ENCODE data around the gene GGCX. TPM values are rescaled to one million over a fixed set of nuclear protein-coding genes. Genes with fewer than 3 reads are reported as not detected.

GGCX gene
- total RNA-seq, 4 donors from 2014 or later = 18.3 to 33.1 (median 28.2) TPM

GRCh38 chr2:85589982-85590791 lies 28.9 kb upstream of the GGCX start:
- in situ Hi-C loops (cut with MboI; ENCODE audit: low sequenced_read_pairs in 4 of 4) (no loop called here), intact Hi-C loops (cut with DNase I; ENCODE audit: low total_unique reads) (no loop called here)
- no peaks in the 10 kb centered on the region for H3K9me3 ChIP-seq
- H3K27me3 ChIP-seq = no peaks in the 10 kb centered on the region
- no peak for DNase-seq
- H3K4me3 ChIP-seq = no peak overlapping the region
- H3K4me1 ChIP-seq = peaks cover 84% of the 10 kb centered on the region in 2 donors
- H3K36me3 ChIP-seq = peaks cover 0 to 7% of the 10 kb centered on the region in 2 donors
- no peak for TF ChIP-seq POLR2A (IDR thresholded peaks at IDR 0.05)
- no peak for TF ChIP-seq CTCF (IDR thresholded peaks at IDR 0.05 in 4 of 5, conservative IDR thresholded peaks at IDR 0.05 in 1 of 5)
- peak overlapping the region; percentile 88 to 98 (median 90) for H3K27ac ChIP-seq
- no peak for ATAC-seq

- TF ChIP-seq POLR2A (IDR thresholded peaks at IDR 0.05) = no peak
- TF ChIP-seq CTCF (IDR thresholded peaks at IDR 0.05 in 4 of 5, conservative IDR thresholded peaks at IDR 0.05 in 1 of 5) = no peak
- H3K27ac ChIP-seq = peak overlapping the region; percentile 88 to 98 (median 90)
- peak in 1 of 2 donors; percentile 52 for DNase-seq
- in situ Hi-C loops (cut with MboI; ENCODE audit: low sequenced_read_pairs in 4 of 4) (no loop called here), intact Hi-C loops (cut with DNase I; ENCODE audit: low total_unique reads) (no loop called here)
- H3K9me3 ChIP-seq = no peaks in the 10 kb centered on the region
- H3K4me3 ChIP-seq = no peak overlapping the region
- H3K27me3 ChIP-seq = no peaks in the 10 kb centered on the region
- peaks cover 78 to 80% of the 10 kb centered on the region in 2 donors for H3K4me1 ChIP-seq
- peak in 1 of 2 donors; percentile 8 for ATAC-seq
- peaks cover 0 to 7% of the 10 kb centered on the region in 2 donors for H3K36me3 ChIP-seq
Measured at GRCh38 chr2:85589181-85589580, 27.9 kb upstream of the GGCX start.

DNA sequence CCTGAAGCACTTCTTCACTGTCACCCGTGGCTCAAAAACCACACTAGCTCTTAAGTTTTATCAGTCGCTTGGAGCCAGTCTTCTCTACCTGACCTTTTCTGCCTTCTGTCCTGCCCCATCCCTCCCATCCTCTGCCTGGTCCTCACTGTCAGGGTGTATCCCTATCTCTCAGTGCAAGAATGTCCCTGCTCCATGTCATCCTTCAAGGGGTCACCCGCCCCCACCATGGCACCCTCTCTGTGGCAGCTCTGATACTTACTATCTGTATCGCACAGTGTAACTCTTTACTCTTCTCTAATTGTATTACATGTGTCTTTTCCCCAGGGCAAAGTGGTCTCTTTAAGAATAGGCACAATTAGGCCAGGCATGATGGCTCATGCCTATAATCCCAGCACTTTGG lies 27.4 kb upstream of the GGCX start:
- Histone ChIP-seq H3K27ac (peak overlapping the region; percentile 88 to 98 (median 90)), H3K4me3 (no peak overlapping the region), H3K4me1 (peaks cover 80% of the 10 kb centered on the region in 2 donors), H3K9me3 (no peaks in the 10 kb centered on the region), H3K36me3 (peaks cover 0 to 7% of the 10 kb centered on the region in 2 donors), H3K27me3 (no peaks in the 10 kb centered on the region)
- intact Hi-C loops (cut with DNase I; ENCODE audit: low total_unique reads) (no loop called here), in situ Hi-C loops (cut with MboI; ENCODE audit: low sequenced_read_pairs in 4 of 4) (no loop called here)
- DNase-seq = no peak
- TF ChIP-seq CTCF (IDR thresholded peaks at IDR 0.05 in 4 of 5, conservative IDR thresholded peaks at IDR 0.05 in 1 of 5) (no peak), POLR2A (IDR thresholded peaks at IDR 0.05) (no peak)
- no peak for ATAC-seq

DNA sequence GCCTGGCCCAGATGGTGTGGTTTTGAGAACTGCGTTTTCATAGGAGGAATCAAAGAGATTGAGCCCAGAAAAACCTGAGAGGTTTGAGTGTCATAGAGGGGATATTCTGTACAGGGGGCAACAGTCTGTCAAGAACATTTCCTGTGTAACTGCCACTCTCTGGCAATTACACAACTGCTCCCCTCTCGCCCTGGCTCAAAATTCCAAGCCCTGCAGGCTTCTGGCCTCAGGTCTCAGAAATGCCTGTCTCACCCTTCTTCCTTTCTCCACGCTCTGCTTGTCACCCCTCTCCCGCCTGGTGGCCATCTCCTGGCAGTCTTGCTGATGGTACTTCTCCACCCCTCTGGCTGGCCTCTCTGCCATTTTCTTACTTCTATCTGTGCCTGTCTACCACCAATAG lies 26.9 kb upstream of the GGCX start:
- DNase-seq (no peak), ATAC-seq (no peak)
- no peak overlapping the region for H3K4me3 ChIP-seq
- H3K36me3 ChIP-seq = peaks cover 0 to 5% of the 10 kb centered on the region in 2 donors
- in situ Hi-C loops (cut with MboI; ENCODE audit: low sequenced_read_pairs in 4 of 4) (no loop called here), intact Hi-C loops (cut with DNase I; ENCODE audit: low total_unique reads) (no loop called here)
- peak overlapping the region; percentile 88 to 98 (median 90) for H3K27ac ChIP-seq
- peaks cover 81 to 85% of the 10 kb centered on the region in 2 donors for H3K4me1 ChIP-seq
- TF ChIP-seq CTCF (IDR thresholded peaks at IDR 0.05 in 4 of 5, conservative IDR thresholded peaks at IDR 0.05 in 1 of 5) = no peak
- no peak for TF ChIP-seq POLR2A (IDR thresholded peaks at IDR 0.05)
- no peaks in the 10 kb centered on the region for H3K9me3 ChIP-seq
- H3K27me3 ChIP-seq = no peaks in the 10 kb centered on the region

Data from gastrocnemius medialis (tissue), 4 donors.